Omental fat pad (tissue), 4 donors: ENCODE results near the gene ATP8B4. TPM values are rescaled to one million over a fixed set of nuclear protein-coding genes. Genes with fewer than 3 reads are reported as not detected.
"Not testable (repeated sequence)": the region's sequence is repeated elsewhere in the genome, so short reads cannot be mapped to it uniquely, and the experiment has no call there.

ENCODE experiments used
- ATAC-seq: fragments of 150-250 bp; one replicate; pipeline ENCODE4 v1.9.1; 2016; ENCODE audit warnings: mild to moderate bottlenecking, moderate library complexity; ENCODE audit not compliant: low FRiP score
- DNase-seq: peaks from one replicate; pipeline ENCODE4 v3.0.0-alpha.2; 2019; ENCODE audit warnings: low spot score
- CTCF ChIP-seq, 3 donors: fragments of 450-650 bp; IDR thresholded peaks; one replicate each; pipeline ENCODE4 v1.5.1; 2016 to 2017; ENCODE audit warnings: antibody characterized with exemption in 3 of 3, mild to moderate bottlenecking in 3 of 3, moderate library complexity in 2 of 3
- total RNA-seq, 4 donors: library from RNA; depleted of rRNA; stranded (reverse); fragments of >200 nt; gene quantifications; one replicate each; pipeline ENCODE4 v1.1.0, GENCODE V29; 2016

The ATP8B4 gene
- total RNA-seq, 4 donors from 2014 or later, result 12.1 to 32.3 (median 16.5) TPM

GRCh38 chr15:50098545-50098944, 20.5 kb downstream of the ATP8B4 start:
- ATAC-seq (no peak), DNase-seq (no peak)
- TF ChIP-seq CTCF (IDR thresholded peaks at IDR 0.05), result no peak

GRCh38 chr15:50095938-50096821, 22.9 kb downstream of the ATP8B4 start:
- no peak for TF ChIP-seq CTCF (IDR thresholded peaks at IDR 0.05)
- ATAC-seq (no peak), DNase-seq (no peak)

GRCh38 chr15:50089386-50089785, 29.6 kb downstream of the ATP8B4 start:
- not testable (repeated sequence) for DNase-seq, ATAC-seq

GRCh38 chr15:50084932-50085331, 34.1 kb downstream of the ATP8B4 start:
- ATAC-seq, result no peak
- no peak for TF ChIP-seq CTCF (IDR thresholded peaks at IDR 0.05)

GRCh38 chr15:50083424-50084025, 35.5 kb downstream of the ATP8B4 start:
- TF ChIP-seq CTCF (IDR thresholded peaks at IDR 0.05), result no peak
- ATAC-seq (no peak), DNase-seq (no peak)

More at GRCh38 chr15:50084932-50085331, 34.1 kb downstream of the ATP8B4 start:
- no peak for DNase-seq

- no peak for ATAC-seq
- DNase-seq, result no peak
- no peak for TF ChIP-seq CTCF (IDR thresholded peaks at IDR 0.05)
Observed at GRCh38 chr15:50082066-50082465, 37.0 kb downstream of the ATP8B4 start.

GRCh38 chr15:50077651-50078050, 41.4 kb downstream of the ATP8B4 start:
- DNase-seq (no peak), ATAC-seq (no peak)
- no peak for TF ChIP-seq CTCF (IDR thresholded peaks at IDR 0.05)
